Brain microvascular endothelial cell (primary cell): Measurements from ENCODE around the gene MUC2.
"Not testable (repeated sequence)": the region's sequence is repeated elsewhere in the genome, so short reads cannot be mapped to it uniquely, and the experiment has no call there.

Experiments
- DNase-seq: peaks from one replicate; pipeline ENCODE4 v3.0.0-alpha.2; 2020
- H3K27ac ChIP-seq: fragments of 250-450 bp; sonication (Bioruptor Pico); 2 replicates; pipeline ENCODE4 v1.5.1; 2020; ENCODE audit warnings: mild to moderate bottlenecking, moderate library complexity
- H3K27me3 ChIP-seq: fragments of 250-450 bp; sonication (Bioruptor Pico); replicated peaks from 2 replicates; pipeline ENCODE4 v1.5.1; 2020; ENCODE audit warnings: mild to moderate bottlenecking
- H3K36me3 ChIP-seq: fragments of 250-450 bp; sonication (Bioruptor Pico); replicated peaks from 2 replicates; pipeline ENCODE4 v1.5.1; 2020; ENCODE audit warnings: mild to moderate bottlenecking
- H3K4me3 ChIP-seq: 2 replicates; pipeline ENCODE4 v1.5.1; 2011; ENCODE audit warnings: low read depth, mild to moderate bottlenecking, control low read depth, low read length, moderate library complexity
- CTCF ChIP-seq: IDR thresholded peaks from 2 replicates; pipeline ENCODE4 v1.5.1; 2011; ENCODE audit warnings: low read depth, mild to moderate bottlenecking, moderate library complexity, low read length, control low read depth, inconsistent platforms; ENCODE audit errors: missing control alignments
- in situ Hi-C: cut with HindIII; loops from 2 replicates; pipeline ENCODE4 v1.10.0; 2017; ENCODE audit warnings: low sequenced_read_pairs, low pct_ligation_motif_present

Gene MUC2

GRCh38 chr11:1109101-1109917, 34.6 kb downstream of the MUC2 start:
- DNase-seq, result no peak
- Histone ChIP-seq H3K4me3 (no peak overlapping the region), H3K27me3 (no peaks in the 10 kb centered on the region), H3K27ac (no peak overlapping the region), H3K36me3 (no peaks in the 10 kb centered on the region)
- no peak for TF ChIP-seq CTCF
- in situ Hi-C loops, result no loop called here

GRCh38 chr11:1109918-1110705, 35.4 kb downstream of the MUC2 start:
- Histone ChIP-seq H3K27me3 (no peaks in the 10 kb centered on the region), H3K4me3 (no peak overlapping the region), H3K36me3 (no peaks in the 10 kb centered on the region), H3K27ac (no peak overlapping the region)
- TF ChIP-seq CTCF, result no peak
- no peak for DNase-seq
- in situ Hi-C loops, result no loop called here

GRCh38 chr11:1111545-1112212, 37.0 kb downstream of the MUC2 start:
- H3K36me3 ChIP-seq, result no peaks in the 10 kb centered on the region
- no peak for DNase-seq
- no peak overlapping the region for H3K27ac ChIP-seq
- in situ Hi-C loops, result no loop called here
- TF ChIP-seq CTCF, result no peak
- H3K27me3 ChIP-seq, result no peaks in the 10 kb centered on the region
- H3K4me3 ChIP-seq, result no peak overlapping the region

- no peak for DNase-seq
- TF ChIP-seq CTCF, result no peak
- H3K27ac ChIP-seq, result no peak overlapping the region
- H3K36me3 ChIP-seq, result no peaks in the 10 kb centered on the region
- in situ Hi-C loops, result no loop called here
- H3K4me3 ChIP-seq, result no peak overlapping the region
- H3K27me3 ChIP-seq, result no peaks in the 10 kb centered on the region
Measured at GRCh38 chr11:1112351-1113191, 37.9 kb downstream of the MUC2 start.

- in situ Hi-C loops, result no loop called here
- TF ChIP-seq CTCF, result no peak
- DNase-seq, result no peak
Measured at GRCh38 chr11:1113405-1114201, 38.9 kb downstream of the MUC2 start.

GRCh38 chr11:1115292-1115691, 40.6 kb downstream of the MUC2 start:
- DNase-seq, H3K36me3 ChIP-seq, H3K4me3 ChIP-seq, H3K27me3 ChIP-seq, in situ Hi-C loops, H3K27ac ChIP-seq: not testable (repeated sequence)

More at GRCh38 chr11:1113405-1114201, 38.9 kb downstream of the MUC2 start:
- H3K4me3 ChIP-seq, result no peak overlapping the region
- no peaks in the 10 kb centered on the region for H3K27me3 ChIP-seq
- no peaks in the 10 kb centered on the region for H3K36me3 ChIP-seq
- H3K27ac ChIP-seq, result no peak overlapping the region
